Esophagus muscularis mucosa (tissue), 4 donors: ENCODE measurements around the gene DNAJC15.

Experiments used
- EP300 ChIP-seq: sonication (generic); formaldehyde crosslinking; IDR thresholded peaks from one replicate; pipeline ENCODE4 v1.6.1; 2017; ENCODE audit warnings: antibody characterized with exemption
- POLR2A ChIP-seq: fragments of 450-650 bp; IDR thresholded peaks from one replicate; pipeline ENCODE4 v1.6.1; 2017; ENCODE audit warnings: antibody characterized with exemption, moderate library complexity, mild to moderate bottlenecking, low read depth
- POLR2AphosphoS5 ChIP-seq, 2 donors: sonication (generic); formaldehyde crosslinking; IDR thresholded peaks; one replicate each; pipeline ENCODE4 v1.6.1; 2017; ENCODE audit warnings: antibody characterized with exemption in 2 of 2
- TF ChIP-seq, protein P1 (sequence below), 3 experiments: fragments of 200-600 bp in 2 of 3; fragments of 450-650 bp in 1 of 3; sonication (generic) in 2 of 3; IDR thresholded peaks; one replicate each; pipeline ENCODE4 v1.5.1; 2017 to 2019; ENCODE audit warnings: antibody characterized with exemption in 3 of 3, mild to moderate bottlenecking in 2 of 3, moderate library complexity in 1 of 3

DNA sequence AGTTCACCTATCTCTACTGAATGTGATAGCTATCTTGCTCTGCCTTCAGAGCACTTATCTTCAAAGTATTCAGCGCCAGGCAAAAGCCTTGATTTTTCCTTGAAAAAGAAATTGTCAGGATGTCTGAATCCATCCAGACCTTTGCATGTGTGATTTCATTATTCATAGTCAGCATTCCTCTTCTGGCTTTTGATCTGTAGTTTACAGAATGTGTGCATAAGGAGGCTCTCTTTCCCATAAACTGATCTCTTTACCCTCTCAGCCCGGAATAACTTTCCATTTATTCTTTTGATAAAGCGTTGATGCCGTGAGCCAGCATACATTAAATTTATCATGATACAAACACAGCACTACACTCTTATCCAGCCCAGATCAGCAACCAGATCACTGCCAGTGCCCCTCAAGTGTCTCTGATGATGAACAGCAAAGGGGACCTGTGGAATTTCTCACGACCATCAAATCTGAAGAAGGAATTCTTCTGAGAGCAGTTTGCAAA lies 130.8 kb downstream of the DNAJC15 start:
- TF ChIP-seq, protein P1, sequence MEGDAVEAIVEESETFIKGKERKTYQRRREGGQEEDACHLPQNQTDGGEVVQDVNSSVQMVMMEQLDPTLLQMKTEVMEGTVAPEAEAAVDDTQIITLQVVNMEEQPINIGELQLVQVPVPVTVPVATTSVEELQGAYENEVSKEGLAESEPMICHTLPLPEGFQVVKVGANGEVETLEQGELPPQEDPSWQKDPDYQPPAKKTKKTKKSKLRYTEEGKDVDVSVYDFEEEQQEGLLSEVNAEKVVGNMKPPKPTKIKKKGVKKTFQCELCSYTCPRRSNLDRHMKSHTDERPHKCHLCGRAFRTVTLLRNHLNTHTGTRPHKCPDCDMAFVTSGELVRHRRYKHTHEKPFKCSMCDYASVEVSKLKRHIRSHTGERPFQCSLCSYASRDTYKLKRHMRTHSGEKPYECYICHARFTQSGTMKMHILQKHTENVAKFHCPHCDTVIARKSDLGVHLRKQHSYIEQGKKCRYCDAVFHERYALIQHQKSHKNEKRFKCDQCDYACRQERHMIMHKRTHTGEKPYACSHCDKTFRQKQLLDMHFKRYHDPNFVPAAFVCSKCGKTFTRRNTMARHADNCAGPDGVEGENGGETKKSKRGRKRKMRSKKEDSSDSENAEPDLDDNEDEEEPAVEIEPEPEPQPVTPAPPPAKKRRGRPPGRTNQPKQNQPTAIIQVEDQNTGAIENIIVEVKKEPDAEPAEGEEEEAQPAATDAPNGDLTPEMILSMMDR (IDR thresholded peaks at IDR 0.05), result no peak
- TF ChIP-seq POLR2A, result no peak
- TF ChIP-seq EP300, result no peak
- no peak for TF ChIP-seq POLR2AphosphoS5 (IDR thresholded peaks at IDR 0.05)
